Neural crest cell (in vitro differentiated cells): ENCODE measurements around the gene NDUFV3. TPM values are rescaled to one million over a fixed set of nuclear protein-coding genes. Genes with fewer than 3 reads are reported as not detected.
"Not testable (repeated sequence)": the region's sequence is repeated elsewhere in the genome, so short reads cannot be mapped to it uniquely, and the experiment has no call there.

ENCODE experiments used
- DNase-seq: peaks from one replicate; pipeline ENCODE4 v3.0.0; 2021; ENCODE audit warnings: low read depth, mixed read lengths, low spot score
- H3K27ac Mint-ChIP-seq: one replicate; pipeline ENCODE4 v1.8.0; 2021; ENCODE audit warnings: mild to moderate bottlenecking, mixed read lengths; ENCODE audit not compliant: unreplicated experiment
- H3K27me3 Mint-ChIP-seq: 2 replicates; pipeline ENCODE4 v1.8.0; 2021; ENCODE audit warnings: low read depth, mild to moderate bottlenecking, mixed read lengths
- H3K36me3 Mint-ChIP-seq: 2 replicates; pipeline ENCODE4 v1.8.0; 2021; ENCODE audit warnings: low read depth, mild to moderate bottlenecking, mixed read lengths
- H3K4me1 Mint-ChIP-seq: 2 replicates; pipeline ENCODE4 v1.8.0; 2021; ENCODE audit warnings: mixed read lengths
- H3K4me3 Mint-ChIP-seq: one replicate; pipeline ENCODE4 v1.8.0; 2021; ENCODE audit warnings: mild to moderate bottlenecking, mixed read lengths
- H3K9me3 Mint-ChIP-seq: 2 replicates; pipeline ENCODE4 v1.8.0; 2021; ENCODE audit warnings: mixed read lengths
- CTCF ChIP-seq: fragments of 200-600 bp; sonication (generic); conservative IDR thresholded peaks from 2 replicates; pipeline ENCODE4 v1.5.0; 2021; ENCODE audit warnings: antibody characterized with exemption, mild to moderate bottlenecking
- total RNA-seq: library from RNA; stranded (reverse); gene quantifications from 2 replicates; pipeline ENCODE4 v1.2.1, GENCODE V29; 2021

NDUFV3 gene
- total RNA-seq, 1 donor from 2014 or later, result 38.1 TPM

GRCh38 chr21:42942244-42942643 is 49.1 kb downstream of the NDUFV3 start:
- no peaks in the 10 kb centered on the region for H3K27me3 Mint-ChIP-seq
- peaks cover 4% of the 10 kb centered on the region for H3K4me1 Mint-ChIP-seq
- H3K4me3 Mint-ChIP-seq, result no peak overlapping the region
- no peaks in the 10 kb centered on the region for H3K36me3 Mint-ChIP-seq
- no peak for TF ChIP-seq CTCF
- no peak for DNase-seq
- no peaks in the 10 kb centered on the region for H3K9me3 Mint-ChIP-seq
- H3K27ac Mint-ChIP-seq, result no peak overlapping the region

GRCh38 chr21:42949094-42949755 is 56.1 kb downstream of the NDUFV3 start:
- H3K27me3 Mint-ChIP-seq, H3K4me3 Mint-ChIP-seq, H3K9me3 Mint-ChIP-seq, H3K36me3 Mint-ChIP-seq, H3K4me1 Mint-ChIP-seq, DNase-seq, H3K27ac Mint-ChIP-seq: not testable (repeated sequence)

- DNase-seq, H3K4me1 Mint-ChIP-seq, H3K36me3 Mint-ChIP-seq, H3K4me3 Mint-ChIP-seq, H3K27ac Mint-ChIP-seq, H3K9me3 Mint-ChIP-seq, H3K27me3 Mint-ChIP-seq: not testable (repeated sequence)
These were observed 58.1 kb downstream of the NDUFV3 start for GRCh38 chr21:42951193-42951592.

- no peak overlapping the region for H3K27ac Mint-ChIP-seq
- DNase-seq, result no peak
These were observed 63.9 kb downstream of the NDUFV3 start for GRCh38 chr21:42956824-42957630.

GRCh38 chr21:42958122-42958521 is 65.0 kb downstream of the NDUFV3 start:
- not testable (repeated sequence) for H3K36me3 Mint-ChIP-seq, H3K4me3 Mint-ChIP-seq, H3K27me3 Mint-ChIP-seq, H3K27ac Mint-ChIP-seq, H3K4me1 Mint-ChIP-seq, H3K9me3 Mint-ChIP-seq, DNase-seq

More at GRCh38 chr21:42956824-42957630, 63.9 kb downstream of the NDUFV3 start:
- peaks cover 3% of the 10 kb centered on the region for H3K27me3 Mint-ChIP-seq
- H3K36me3 Mint-ChIP-seq, result no peaks in the 10 kb centered on the region
- no peak for TF ChIP-seq CTCF
- no peaks in the 10 kb centered on the region for H3K4me1 Mint-ChIP-seq
- no peaks in the 10 kb centered on the region for H3K9me3 Mint-ChIP-seq
- H3K4me3 Mint-ChIP-seq, result no peak overlapping the region

GRCh38 chr21:42959728-42960127 is 66.6 kb downstream of the NDUFV3 start:
- no peak for TF ChIP-seq CTCF
- no peak overlapping the region for H3K27ac Mint-ChIP-seq
- H3K4me1 Mint-ChIP-seq, result no peaks in the 10 kb centered on the region
- no peak overlapping the region for H3K4me3 Mint-ChIP-seq
- H3K27me3 Mint-ChIP-seq, result peaks cover 3% of the 10 kb centered on the region
- DNase-seq, result no peak
- no peaks in the 10 kb centered on the region for H3K36me3 Mint-ChIP-seq
- H3K9me3 Mint-ChIP-seq, result no peaks in the 10 kb centered on the region

- H3K4me3 Mint-ChIP-seq, result no peak overlapping the region
- no peaks in the 10 kb centered on the region for H3K9me3 Mint-ChIP-seq
- peaks cover 2% of the 10 kb centered on the region for H3K27me3 Mint-ChIP-seq
- H3K4me1 Mint-ChIP-seq, result no peaks in the 10 kb centered on the region
- H3K27ac Mint-ChIP-seq, result no peak overlapping the region
- no peaks in the 10 kb centered on the region for H3K36me3 Mint-ChIP-seq
- no peak for TF ChIP-seq CTCF
- DNase-seq, result no peak
These were observed 69.4 kb downstream of the NDUFV3 start for GRCh38 chr21:42962380-42963007.
